ENCODE results near the gene ZFP91. TPM values are rescaled to one million over a fixed set of nuclear protein-coding genes. Genes with fewer than 3 reads are reported as not detected.

ZFP91 gene
- total RNA-seq, 1 experiment from 2014 or later, result 58.6 TPM

GRCh38 chr11:58573451-58574104, 5.3 kb upstream of the ZFP91 start (continued):
- TF ChIP-seq CTCF (IDR thresholded peaks at IDR 0.05 in 2 of 3, conservative IDR thresholded peaks at IDR 0.05 in 1 of 3; ENCODE audit: borderline replicate concordance in 1 of 3, insufficient read depth in 1 of 3, low read depth in 2 of 3, low read length in 2 of 3) (no peak), POLR2AphosphoS5 (IDR thresholded peaks at IDR 0.05; ENCODE audit: low read depth, low read length) (no peak)

GRCh38 chr11:58574881-58575280, 4.0 kb upstream of the ZFP91 start:
- no TSS peak for BruUV-seq (replicated peaks)
- RAD21 ChIA-PET (ENCODE audit: low non-redundant PET in 1 of 2, low total read pairs in 2 of 2, uncharacterized antibody in 2 of 2, unreplicated experiment in 2 of 2), result no interaction called here
- Histone ChIP-seq H3K4me1 (ENCODE audit: control insufficient read depth in 1 of 2, insufficient read depth in 2 of 2, low read length in 2 of 2) (peaks cover 14 to 29% of the 10 kb centered on the region in 2 experiments), H3K36me3 (ENCODE audit: control insufficient read depth in 1 of 2, insufficient read depth in 2 of 2, low read length in 2 of 2) (no peaks in the 10 kb centered on the region), H3K79me2 (ENCODE audit: insufficient read depth, low read length) (peaks cover 17% of the 10 kb centered on the region), H3K9ac (ENCODE audit: low read length) (no peak overlapping the region), H3K9me2 (ENCODE audit: insufficient read depth) (no peaks in the 10 kb centered on the region), H3K27ac (ENCODE audit: low read depth, low read length) (no peak overlapping the region), H4K20me1 (ENCODE audit: insufficient read depth) (no peaks in the 10 kb centered on the region), H3K9me3 (ENCODE audit: control insufficient read depth in 1 of 2, insufficient read depth in 1 of 2, low read depth in 1 of 2, low read length in 2 of 2) (no peaks in the 10 kb centered on the region), H3K27me3 (ENCODE audit: insufficient read depth, low read length) (no peaks in the 10 kb centered on the region), H3K4me2 (ENCODE audit: low read length) (no peak overlapping the region), H2AFZ (ENCODE audit: low read depth, low read length, poor library complexity, severe bottlenecking) (no peak overlapping the region), H3K4me3 (replicated peaks in 1 of 2; ENCODE audit: low read depth in 1 of 2, low read length in 2 of 2) (no peak overlapping the region)
- CTCF ChIA-PET, result no interaction called here
- ATAC-seq, result no peak
- DNase-seq (ENCODE audit: low read depth, low spot score), result no peak
- POLR2A ChIA-PET, result no interaction called here
- intact Hi-C loops (cut with micrococcal nuclease), result loop anchor here (5.0 kb wide), 5 partner anchors 327 to 908 kb away; partner anchors contain the start of genes FAM111A, MED19, TMX2 and ZDHHC5
- no peak for TF ChIP-seq CTCF (IDR thresholded peaks at IDR 0.05 in 2 of 3, conservative IDR thresholded peaks at IDR 0.05 in 1 of 3; ENCODE audit: borderline replicate concordance in 1 of 3, insufficient read depth in 1 of 3, low read depth in 2 of 3, low read length in 2 of 3)
- TF ChIP-seq REST (IDR thresholded peaks at IDR 0.05; ENCODE audit: low read depth), result no peak
- no peak for TF ChIP-seq CEBPB (IDR thresholded peaks at IDR 0.05; ENCODE audit: low read depth)
- TF ChIP-seq FOSL1 (IDR thresholded peaks at IDR 0.05; ENCODE audit: low read depth), result no peak
- TF ChIP-seq POLR2A (IDR thresholded peaks at IDR 0.05; ENCODE audit: borderline replicate concordance, extremely low read depth, insufficient read depth, insufficient read length), result no peak
- TF ChIP-seq CBX3 (IDR thresholded peaks at IDR 0.05; ENCODE audit: low read depth), result no peak
- TF ChIP-seq JUND (IDR thresholded peaks at IDR 0.05), result no peak
- no peak for TF ChIP-seq EZH2 (IDR thresholded peaks at IDR 0.05)
- no peak for TF ChIP-seq SP1 (IDR thresholded peaks at IDR 0.05; ENCODE audit: low read depth)
